NK-92 treated with Interleukin-12 subunit alpha and Interleukin-12 subunit beta, amount 100 ng/mL, for 24 hours (cell line): ENCODE results near the gene OLFML1.
A peak's percentile ranks its signal among the peaks of the same experiment; 100 is the strongest.

Experiments
- DNase-seq: peaks from one replicate; lab custom pipeline; 2025; lab: John Stamatoyannopoulos, UW

Gene OLFML1

GRCh38 chr11:7485186-7486097, at the start of gene OLFML1:
Gene OLFML1 (plus strand): TSS chr11:7485506. CDS start chr11:7485876, 370 bp downstream.
- DNase-seq: no peak

DNA sequence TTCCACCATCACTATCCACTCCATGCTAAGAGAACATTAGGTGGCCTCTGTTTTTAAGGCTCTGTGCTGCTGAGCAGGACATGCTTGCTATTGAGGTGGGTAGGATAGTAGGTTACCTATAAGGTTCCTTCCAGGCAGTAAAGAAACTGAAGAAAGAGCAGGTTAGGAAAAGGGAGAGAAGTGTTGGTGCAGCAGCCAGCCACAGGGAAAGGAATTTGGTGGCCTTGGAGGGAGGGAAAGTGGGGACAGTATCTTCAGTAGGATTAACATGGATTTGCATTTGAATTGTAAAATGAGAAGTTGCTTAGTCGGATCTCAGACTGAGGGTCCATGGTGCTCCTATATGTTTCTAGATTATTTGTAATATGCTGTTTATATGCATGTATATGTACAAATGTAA, 49.2 kb upstream of the OLFML1 start:
- DNase-seq: no peak

DNA sequence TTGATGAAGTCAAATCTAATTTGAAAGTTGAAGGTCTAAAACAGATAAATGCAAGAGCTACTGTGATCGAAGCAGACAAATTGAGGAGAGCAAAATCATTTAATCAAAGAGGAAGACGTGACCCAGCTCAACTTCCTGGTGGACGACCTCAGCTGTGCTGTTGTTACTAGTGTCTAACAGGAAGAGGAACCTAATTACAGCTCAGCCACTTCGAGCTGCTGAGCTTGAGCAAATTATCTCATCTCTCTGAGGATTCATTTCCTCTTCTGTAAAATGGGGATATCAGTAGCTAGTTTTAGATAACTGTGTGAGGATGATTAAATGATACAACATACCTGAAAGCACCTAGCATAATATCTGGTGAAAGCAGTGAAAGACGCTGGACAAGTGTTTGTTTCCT, 48.6 kb upstream of the OLFML1 start:
- no peak for DNase-seq

GRCh38 chr11:7437696-7438095, 47.6 kb upstream of the OLFML1 start:
- DNase-seq: no peak

DNA sequence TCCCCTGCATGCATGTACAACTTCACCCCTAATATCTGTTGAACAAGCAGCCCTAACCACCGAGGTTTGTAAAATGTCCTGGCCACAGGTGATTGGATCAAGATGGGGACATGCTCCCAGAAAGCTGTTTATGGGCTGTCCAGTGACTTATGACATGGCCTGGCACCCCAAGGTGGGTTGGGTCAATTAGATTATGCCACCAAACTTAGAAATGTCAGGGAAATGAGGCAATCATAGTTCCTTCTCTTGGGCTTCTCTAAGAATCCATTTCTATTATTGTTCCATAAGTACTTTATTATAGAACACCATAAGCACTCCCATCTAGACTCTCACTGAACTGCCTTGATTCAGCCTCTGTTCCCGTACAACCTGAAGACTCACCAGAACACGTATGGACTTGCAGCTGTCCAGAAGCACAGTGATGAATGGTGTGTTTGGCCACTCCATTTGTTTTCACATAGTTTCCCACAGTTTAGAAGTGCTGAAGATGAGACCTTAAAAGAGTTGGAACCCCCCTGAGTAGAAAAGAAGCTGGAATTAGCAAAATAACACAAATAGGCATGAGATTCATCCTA, 45.5 kb upstream of the OLFML1 start:
- no peak for DNase-seq

- peak; percentile 29 for DNase-seq
These were observed 42.6 kb upstream of the OLFML1 start for GRCh38 chr11:7442588-7443215.

- no peak for DNase-seq
These were observed 41.0 kb upstream of the OLFML1 start for GRCh38 chr11:7444091-7444981.

GRCh38 chr11:7445564-7445963, 39.7 kb upstream of the OLFML1 start:
- DNase-seq: no peak

DNA sequence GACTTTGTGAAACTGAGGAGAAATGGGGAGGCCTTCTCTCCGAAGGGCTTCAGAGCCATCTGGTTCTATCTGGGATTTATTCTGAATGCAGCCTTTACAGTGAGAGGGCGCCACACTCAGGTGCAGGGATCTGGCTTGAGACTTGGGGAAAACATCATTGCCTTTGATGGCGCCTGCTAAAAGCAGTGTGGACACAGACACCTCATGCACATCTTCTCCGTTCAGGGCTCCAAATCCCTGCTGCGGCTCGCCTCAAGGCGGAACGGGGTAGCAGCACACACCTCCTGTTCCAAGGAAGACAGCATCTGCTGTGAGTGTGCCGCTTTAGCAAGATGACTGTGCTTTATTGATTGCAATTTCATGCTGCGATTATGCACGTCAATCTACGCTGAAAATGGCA, 37.1 kb upstream of the OLFML1 start:
- no peak for DNase-seq

DNA sequence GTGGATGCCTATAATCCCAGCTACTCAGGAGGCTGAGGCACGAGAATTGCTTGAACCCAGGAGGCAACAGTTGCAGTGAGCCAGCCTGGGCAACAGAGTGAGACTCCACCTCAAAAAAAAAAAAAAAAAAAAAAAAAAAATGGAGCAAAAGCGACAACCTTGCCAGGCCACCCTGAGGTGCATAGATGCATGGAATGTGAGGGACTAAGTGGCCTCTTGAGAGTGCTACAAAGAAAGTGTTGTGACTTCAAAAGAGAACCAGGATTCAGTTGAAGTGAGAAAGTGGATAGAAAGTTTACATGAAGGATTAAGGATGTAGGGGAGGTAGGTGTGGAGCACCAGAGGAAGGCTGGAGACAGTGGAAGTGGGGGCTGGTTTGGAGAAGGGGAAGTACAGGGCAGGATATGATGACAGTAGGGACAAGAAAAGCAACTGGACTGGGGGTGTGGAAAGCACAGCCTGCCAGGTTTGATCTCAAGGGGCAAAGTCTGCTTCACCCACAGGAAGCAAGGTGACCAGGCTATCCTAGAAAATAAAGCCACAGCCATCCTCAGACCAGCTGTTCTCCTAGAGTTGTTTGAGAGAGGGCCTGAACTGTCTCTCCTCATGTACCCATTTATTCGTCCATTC, 36.0 kb upstream of the OLFML1 start:
- DNase-seq: no peak

GRCh38 chr11:7449841-7450214, 35.5 kb upstream of the OLFML1 start:
- no peak for DNase-seq

- DNase-seq: no peak
These were observed 34.5 kb upstream of the OLFML1 start for GRCh38 chr11:7450836-7451235.

GRCh38 chr11:7451520-7451919, 33.8 kb upstream of the OLFML1 start:
- no peak for DNase-seq

GRCh38 chr11:7451952-7452494, 33.3 kb upstream of the OLFML1 start:
- DNase-seq: no peak

- DNase-seq: no peak
These were observed 30.5 kb upstream of the OLFML1 start for GRCh38 chr11:7454854-7455253.

GRCh38 chr11:7457211-7457610, 28.1 kb upstream of the OLFML1 start:
- DNase-seq: no peak

GRCh38 chr11:7462706-7463105, 22.6 kb upstream of the OLFML1 start:
- no peak for DNase-seq

DNA sequence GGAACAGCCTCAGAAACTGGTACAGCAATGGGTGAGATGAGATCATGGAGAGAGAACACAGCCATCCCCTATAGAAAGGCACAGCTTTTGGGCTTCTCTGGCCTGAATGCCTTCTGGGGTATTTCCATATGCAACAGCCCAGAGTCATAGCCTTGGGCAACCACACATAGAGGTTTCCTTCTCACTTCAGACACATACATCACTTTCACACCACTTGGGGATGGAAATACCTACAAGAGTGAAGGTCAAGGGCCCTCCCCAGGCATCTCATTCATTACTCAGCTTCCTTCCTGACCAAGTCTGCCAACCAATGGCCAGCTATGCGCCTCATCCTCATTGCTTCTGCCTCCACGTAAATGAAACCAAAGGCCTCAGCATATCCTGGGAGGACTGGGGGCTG, 17.7 kb upstream of the OLFML1 start:
- no peak for DNase-seq

GRCh38 chr11:7469351-7469865, 15.9 kb upstream of the OLFML1 start:
- DNase-seq: no peak

- no peak for DNase-seq
These were observed 14.2 kb upstream of the OLFML1 start for GRCh38 chr11:7471071-7471470.

DNA sequence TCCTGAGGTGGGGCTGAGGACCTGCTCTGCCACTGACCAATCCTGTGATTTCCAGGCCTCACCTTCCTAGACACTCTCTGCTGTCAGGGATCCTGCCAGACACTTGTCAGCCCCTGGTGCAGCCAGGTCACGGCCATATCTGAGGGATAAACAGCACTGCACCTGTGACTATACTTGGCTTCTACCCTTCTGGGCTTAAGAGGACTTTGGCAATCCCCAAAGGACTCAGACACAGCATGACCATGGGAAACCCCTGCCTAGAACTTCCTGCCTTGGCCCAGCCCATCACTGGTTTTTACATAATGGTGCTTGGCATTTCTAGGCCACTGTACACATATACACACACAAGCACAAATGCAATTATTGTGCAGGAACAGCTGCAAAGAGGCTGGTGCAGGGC, 11.6 kb upstream of the OLFML1 start:
- no peak for DNase-seq
